GM12872 (cell line): ENCODE data around the gene GTF2H4.
A peak's percentile ranks its signal among the peaks of the same experiment; 100 is the strongest.

ENCODE experiments used
- CTCF ChIP-seq: IDR thresholded peaks from 3 replicates; pipeline ENCODE4 v1.5.1; 2011; ENCODE audit warnings: low read depth, mild to moderate bottlenecking, low read length, moderate library complexity; ENCODE audit not compliant: insufficient read depth

The GTF2H4 gene

GRCh38 chr6:30908700-30909099, 693 bp downstream of the GTF2H4 start:
- TF ChIP-seq CTCF, result no peak

GRCh38 chr6:30912746-30913520, 4.9 kb downstream of the GTF2H4 start:
- no peak for TF ChIP-seq CTCF

GRCh38 chr6:30913721-30914075, 5.7 kb downstream of the GTF2H4 start:
- no peak for TF ChIP-seq CTCF

GRCh38 chr6:30914076-30914853, 6.3 kb downstream of the GTF2H4 start, which contains the start of gene VARS2:
VARS2 (plus strand) TSS chr6:30914238; CDS start chr6:30914837, 599 bp downstream.
- peak; percentile 21; the same call in 1 of the 3 replicates for TF ChIP-seq CTCF

GRCh38 chr6:30914854-30915590, 7.0 kb downstream of the GTF2H4 start:
- no peak for TF ChIP-seq CTCF

- peak; percentile 66 for TF ChIP-seq CTCF
These were observed 7.6 kb downstream of the GTF2H4 start for GRCh38 chr6:30915591-30915946.

- TF ChIP-seq CTCF, result no peak
These were observed 9.0 kb downstream of the GTF2H4 start for GRCh38 chr6:30917041-30917440.
